HEK293T (cell line): ENCODE results near the gene THSD7A.

Experiments used
- CTCF ChIA-PET: fragments of 350-600 bp; formaldehyde crosslinking; extraction: SDS; loops from one replicate; lab custom pipeline; 2021; ENCODE audit warnings: antibody characterized with exemption, inconsistent platforms; lab: Yijun Ruan, JAX
- POLR2A ChIA-PET: fragments of 350-600 bp; formaldehyde crosslinking; extraction: SDS; loops from one replicate; lab custom pipeline; 2020; ENCODE audit warnings: antibody characterized with exemption, inconsistent platforms; lab: Yijun Ruan, JAX
- DNase-seq: peaks from one replicate; pipeline ENCODE4 v3.0.0; 2012; ENCODE audit warnings: mixed read lengths; ENCODE audit errors: extremely low spot score
- ARNT ChIP-seq: fragments of 450-650 bp; IDR thresholded peaks from 2 replicates; pipeline ENCODE4 v1.6.1; 2017; ENCODE audit warnings: mild to moderate bottlenecking
- BHLHE40 ChIP-seq: fragments of 450-650 bp; IDR thresholded peaks from 2 replicates; pipeline ENCODE4 v1.6.1; 2016; ENCODE audit warnings: mild to moderate bottlenecking, moderate library complexity, borderline replicate concordance
- CTBP1 ChIP-seq: fragments of 450-650 bp; IDR thresholded peaks from 2 replicates; pipeline ENCODE4 v1.6.1; 2016; ENCODE audit warnings: borderline replicate concordance
- ELF4 ChIP-seq: fragments of 450-650 bp; IDR thresholded peaks from 2 replicates; pipeline ENCODE4 v1.6.1; 2017; ENCODE audit warnings: antibody characterized with exemption
- FOXA1 ChIP-seq: fragments of 450-650 bp; IDR thresholded peaks from 2 replicates; pipeline ENCODE4 v1.6.1; 2016; ENCODE audit warnings: mild to moderate bottlenecking
- FOXK2 ChIP-seq: fragments of 450-650 bp; IDR thresholded peaks from 2 replicates; pipeline ENCODE4 v1.6.1; 2016; ENCODE audit warnings: mild to moderate bottlenecking
- FOXM1 ChIP-seq: fragments of 450-650 bp; IDR thresholded peaks from 2 replicates; pipeline ENCODE4 v1.6.1; 2017; ENCODE audit warnings: mild to moderate bottlenecking, borderline replicate concordance
- HDGF ChIP-seq: fragments of 450-650 bp; IDR thresholded peaks from 2 replicates; pipeline ENCODE4 v1.6.1; 2017; ENCODE audit warnings: antibody characterized with exemption, borderline replicate concordance
- L3MBTL2 ChIP-seq: fragments of 450-650 bp; conservative IDR thresholded peaks from 2 replicates; pipeline ENCODE4 v1.6.1; 2016; ENCODE audit warnings: mild to moderate bottlenecking
- LEF1 ChIP-seq: fragments of 450-650 bp; IDR thresholded peaks from 2 replicates; pipeline ENCODE4 v1.6.1; 2017; ENCODE audit warnings: mild to moderate bottlenecking, borderline replicate concordance
- NFRKB ChIP-seq: fragments of 450-650 bp; IDR thresholded peaks from 2 replicates; pipeline ENCODE4 v1.6.1; 2016; ENCODE audit warnings: mild to moderate bottlenecking, moderate library complexity
- PKNOX1 ChIP-seq: fragments of 450-650 bp; IDR thresholded peaks from 2 replicates; pipeline ENCODE4 v1.6.1; 2016
- SP1 ChIP-seq: fragments of 450-650 bp; IDR thresholded peaks from 2 replicates; pipeline ENCODE4 v1.6.1; 2017
- SUZ12 ChIP-seq: fragments of 450-650 bp; IDR thresholded peaks from 2 replicates; pipeline ENCODE4 v1.6.1; 2016; ENCODE audit warnings: mild to moderate bottlenecking
- TARDBP ChIP-seq: fragments of 450-650 bp; IDR thresholded peaks from 2 replicates; pipeline ENCODE4 v1.6.1; 2016
- ZNF384 ChIP-seq: fragments of 450-650 bp; IDR thresholded peaks from 2 replicates; pipeline ENCODE4 v1.6.1; 2016

The THSD7A gene

GRCh38 chr7:11751807-11752389 lies 80.1 kb downstream of the THSD7A start:
- TF ChIP-seq SP1, result no peak
- TF ChIP-seq FOXK2, result no peak
- no peak for TF ChIP-seq BHLHE40
- no peak for TF ChIP-seq LEF1
- no peak for TF ChIP-seq ZNF384
- TF ChIP-seq CTBP1, result no peak
- no peak for TF ChIP-seq ELF4
- no peak for TF ChIP-seq ARNT
- TF ChIP-seq FOXA1, result no peak
- TF ChIP-seq HDGF, result no peak
- no peak for TF ChIP-seq L3MBTL2
- no peak for TF ChIP-seq FOXM1
- ChIA-PET POLR2A (no interaction called here), CTCF (no interaction called here)
- no peak for DNase-seq

GRCh38 chr7:11751315-11751714 lies 80.7 kb downstream of the THSD7A start:
- ChIA-PET POLR2A (no interaction called here), CTCF (no interaction called here)
- no peak for DNase-seq
- no peak for TF ChIP-seq BHLHE40
- TF ChIP-seq HDGF, result no peak
- no peak for TF ChIP-seq ELF4
- no peak for TF ChIP-seq SUZ12
- no peak for TF ChIP-seq L3MBTL2
- TF ChIP-seq ARNT, result no peak
- no peak for TF ChIP-seq SP1

- ChIA-PET CTCF (no interaction called here), POLR2A (no interaction called here)
- DNase-seq, result no peak
- TF ChIP-seq FOXM1, result no peak
- TF ChIP-seq PKNOX1, result no peak
- no peak for TF ChIP-seq CTBP1
- no peak for TF ChIP-seq ELF4
- no peak for TF ChIP-seq ARNT
- TF ChIP-seq SUZ12, result no peak
- no peak for TF ChIP-seq BHLHE40
- no peak for TF ChIP-seq FOXA1
Measured at GRCh38 chr7:11750191-11750590, 81.8 kb downstream of the THSD7A start.

- no peak for DNase-seq
- ChIA-PET CTCF (no interaction called here), POLR2A (no interaction called here)
- no peak for TF ChIP-seq SP1
- TF ChIP-seq TARDBP, result no peak
- TF ChIP-seq FOXK2, result no peak
- TF ChIP-seq NFRKB, result no peak
- no peak for TF ChIP-seq ZNF384
- TF ChIP-seq L3MBTL2, result no peak
- no peak for TF ChIP-seq HDGF
- TF ChIP-seq BHLHE40, result no peak
- TF ChIP-seq FOXA1, result no peak
- no peak for TF ChIP-seq LEF1
- TF ChIP-seq PKNOX1, result no peak
- no peak for TF ChIP-seq CTBP1
- no peak for TF ChIP-seq ARNT
Measured at GRCh38 chr7:11749629-11750028, 82.4 kb downstream of the THSD7A start.

GRCh38 chr7:11748884-11749283 lies 83.1 kb downstream of the THSD7A start:
- CTCF ChIA-PET, result no interaction called here
- POLR2A ChIA-PET, result no interaction called here
- TF ChIP-seq FOXA1, result no peak
- no peak for TF ChIP-seq PKNOX1
- no peak for TF ChIP-seq HDGF
- no peak for TF ChIP-seq FOXK2
- no peak for TF ChIP-seq TARDBP
- no peak for TF ChIP-seq CTBP1
- no peak for TF ChIP-seq LEF1
- no peak for TF ChIP-seq ELF4
- TF ChIP-seq SP1, result no peak
- DNase-seq, result no peak

GRCh38 chr7:11747715-11748485 lies 84.1 kb downstream of the THSD7A start:
- ChIA-PET POLR2A (no interaction called here), CTCF (no interaction called here)
- DNase-seq, result no peak
- TF ChIP-seq FOXK2 (no peak), FOXA1 (no peak), FOXM1 (no peak), HDGF (no peak), LEF1 (no peak), ZNF384 (no peak), L3MBTL2 (no peak), BHLHE40 (no peak), SP1 (no peak), ARNT (no peak), SUZ12 (no peak), ELF4 (no peak)
